Measurements from ENCODE around the gene ST6GALNAC1. TPM values are rescaled to one million over a fixed set of nuclear protein-coding genes. Genes with fewer than 3 reads are reported as not detected.
A peak's percentile ranks its signal among the peaks of the same experiment; 100 is the strongest.

Gene ST6GALNAC1
- total and polyA plus RNA-seq, 2 of the 13 experiments (the other 11 are each of a cell fraction or from before 2014, with no cell fraction given): not detected

DNA sequence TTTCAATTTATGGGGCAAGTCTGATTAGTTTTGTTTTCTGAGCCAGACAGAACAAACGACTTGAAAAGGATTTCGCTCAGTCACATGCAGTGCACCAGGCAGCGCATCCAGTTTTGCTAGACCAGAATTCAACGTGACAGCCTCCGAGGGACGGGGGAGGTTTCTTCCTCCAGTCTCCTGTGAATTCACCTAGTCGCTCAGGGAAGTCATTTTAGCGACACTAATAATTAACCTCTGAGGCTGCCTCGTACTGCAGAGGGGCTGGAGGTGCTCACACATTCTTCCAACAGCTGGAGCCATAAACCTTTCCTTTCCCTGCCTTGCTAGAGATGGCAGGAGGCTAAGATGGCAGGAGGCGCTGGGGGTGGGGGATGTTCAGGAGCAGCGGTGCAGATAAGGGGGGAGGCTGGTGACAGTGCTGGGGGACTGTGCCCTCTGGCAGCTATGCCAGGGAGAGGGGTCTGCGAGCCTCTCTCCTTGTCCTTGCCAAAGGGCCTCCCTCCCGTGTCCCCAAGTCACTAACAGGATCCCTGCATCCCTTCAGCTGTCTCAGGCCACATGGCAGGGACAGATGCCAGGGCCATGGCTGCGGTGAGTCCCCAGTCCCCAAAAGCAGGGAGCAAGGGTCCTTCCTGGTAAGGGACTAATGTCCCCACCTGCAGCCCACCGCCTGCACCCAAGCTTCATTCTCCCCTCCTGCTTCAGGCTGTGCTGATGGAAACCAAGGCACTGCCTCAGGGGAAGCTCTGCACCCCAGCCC lies 43.2 kb upstream of the ST6GALNAC1 start:
- in situ Hi-C loops (cut with HindIII; ENCODE audit: extremely low pct_ligation_motif_present, low pct_unique_long_range_greater_than_20kb): no loop called here
- H3K9ac ChIP-seq (ENCODE audit: insufficient read depth, low read depth, low read length): no peak overlapping the region
- no peak overlapping the region for H2AFZ ChIP-seq (ENCODE audit: low read length)
- H3K4me2 ChIP-seq (ENCODE audit: low read depth, low read length): no peak overlapping the region
- H4K20me1 ChIP-seq (ENCODE audit: insufficient read depth, low read length): no peaks in the 10 kb centered on the region
- no TSS peak for BruUV-seq (replicated peaks)
- H3K4me1 ChIP-seq (ENCODE audit: insufficient read depth, low read length): peaks cover 54% of the 10 kb centered on the region
- H3K27me3 ChIP-seq (ENCODE audit: control insufficient read depth in 1 of 2, insufficient read depth in 2 of 2, low read length in 2 of 2): no peaks in the 10 kb centered on the region
- TF ChIP-seq, protein P1, sequence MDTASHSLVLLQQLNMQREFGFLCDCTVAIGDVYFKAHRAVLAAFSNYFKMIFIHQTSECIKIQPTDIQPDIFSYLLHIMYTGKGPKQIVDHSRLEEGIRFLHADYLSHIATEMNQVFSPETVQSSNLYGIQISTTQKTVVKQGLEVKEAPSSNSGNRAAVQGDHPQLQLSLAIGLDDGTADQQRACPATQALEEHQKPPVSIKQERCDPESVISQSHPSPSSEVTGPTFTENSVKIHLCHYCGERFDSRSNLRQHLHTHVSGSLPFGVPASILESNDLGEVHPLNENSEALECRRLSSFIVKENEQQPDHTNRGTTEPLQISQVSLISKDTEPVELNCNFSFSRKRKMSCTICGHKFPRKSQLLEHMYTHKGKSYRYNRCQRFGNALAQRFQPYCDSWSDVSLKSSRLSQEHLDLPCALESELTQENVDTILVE (CRISPR knock-in tag; IDR thresholded peaks at IDR 0.05): no peak
- no peak for TF ChIP-seq ZNF598 (CRISPR knock-in tag; IDR thresholded peaks at IDR 0.05; ENCODE audit: borderline replicate concordance)
- no peak for TF ChIP-seq EP300 (IDR thresholded peaks at IDR 0.05; ENCODE audit: low read depth in 2 of 2, low read length in 2 of 2)
- TF ChIP-seq EP300 (CRISPR knock-in tag; IDR thresholded peaks at IDR 0.05; ENCODE audit: borderline replicate concordance): no peak
- no peak for TF ChIP-seq MAFK (conservative IDR thresholded peaks at IDR 0.05 in 1 of 2, IDR thresholded peaks at IDR 0.05 in 1 of 2; ENCODE audit: low read length in 2 of 2)
- TF ChIP-seq RXRA (CRISPR knock-in tag; IDR thresholded peaks at IDR 0.05): peak; percentile 9; the same call in 1 of the 2 replicates
- no peak for TF ChIP-seq MIER2 (CRISPR knock-in tag; IDR thresholded peaks at IDR 0.05)
- 0 out of 2 replicates have a peak, but pooled peaks have one; percentile 18 for TF ChIP-seq PHF20 (CRISPR knock-in tag; IDR thresholded peaks at IDR 0.05)
- TF ChIP-seq NFKB2 (CRISPR knock-in tag; IDR thresholded peaks at IDR 0.05; ENCODE audit: borderline replicate concordance): peak; percentile 16; the same call in 1 of the 2 replicates
- H3K27ac ChIP-seq (ENCODE audit: extremely low read length, insufficient read depth, low read length): no peak overlapping the region
- DNase-seq (ENCODE audit: low spot score) (no peak), ATAC-seq (no peak), FAIRE-seq (no peak)
- H3K9me3 ChIP-seq (ENCODE audit: low read length): no peaks in the 10 kb centered on the region
- intact Hi-C loops (cut with micrococcal nuclease; ENCODE audit: unreplicated experiment): no loop called here
- peaks cover 7 to 12% of the 10 kb centered on the region in 2 experiments; a peak in 4 of 5 replicates for H3K36me3 ChIP-seq (replicated peaks in 1 of 2; ENCODE audit: control insufficient read depth in 1 of 2, insufficient read depth in 2 of 2, low read length in 2 of 2)
- H3K4me3 ChIP-seq (replicated peaks in 1 of 3; ENCODE audit: insufficient read depth in 1 of 3, low read depth in 2 of 3, low read length in 3 of 3): no peak overlapping the region
- ChIA-PET POLR2A (interaction anchor here (2.7 kb wide), 1 partner anchor 15 kb away, joined by 15 read pairs; no protein-coding TSS in a partner anchor), CTCF (ENCODE audit: low intra/inter-chr PET ratio, low total read pairs) (no interaction called here)
- H3K79me2 ChIP-seq (ENCODE audit: insufficient read depth, low read length): no peaks in the 10 kb centered on the region
- WGBS (ENCODE audit: low lambda C conversion rate): 93% methylated on average over 14 of the region's 15 CpGs

Measured in HepG2 (cell line).